Kidney epithelial cell (primary cell): ENCODE measurements around the gene U2AF2. TPM values are rescaled to one million over a fixed set of nuclear protein-coding genes. Genes with fewer than 3 reads are reported as not detected.

ENCODE experiments used
- DNase-seq: peaks from one replicate; pipeline ENCODE4 v3.0.0-alpha.2; 2010; ENCODE audit warnings: low read depth
- H3K27me3 ChIP-seq: 2 replicates; pipeline ENCODE4 v1.6.0; 2011; ENCODE audit warnings: low read length; ENCODE audit not compliant: control insufficient read depth, insufficient read depth
- H3K36me3 ChIP-seq: 2 replicates; pipeline ENCODE4 v1.5.1; 2011; ENCODE audit warnings: low read length; ENCODE audit not compliant: control insufficient read depth, insufficient read depth
- H3K4me3 ChIP-seq: 2 replicates; pipeline ENCODE4 v1.5.1; 2011; ENCODE audit warnings: low read depth, mild to moderate bottlenecking, control low read depth, low read length
- CTCF ChIP-seq: IDR thresholded peaks from 2 replicates; pipeline ENCODE4 v1.5.1; 2011; ENCODE audit warnings: mild to moderate bottlenecking, moderate library complexity, low read length, control low read depth, inconsistent platforms; ENCODE audit not compliant: insufficient read depth, poor library complexity, severe bottlenecking
- total RNA-seq: library from RNA; depleted of rRNA; stranded (reverse); fragments of >200 nt; gene quantifications from 2 replicates; pipeline ENCODE4 v1.2.3, GENCODE V29; 2015

The U2AF2 gene
- total RNA-seq, 1 donor from 2014 or later = 153 TPM

GRCh38 chr19:55655648-55656040 lies 809 bp downstream of the U2AF2 start:
- no peak for TF ChIP-seq CTCF
- no peak for DNase-seq
- H3K27me3 ChIP-seq = no peaks in the 10 kb centered on the region
- peaks cover 2% of the 10 kb centered on the region for H3K36me3 ChIP-seq
- peak overlapping the region; percentile 70 for H3K4me3 ChIP-seq

GRCh38 chr19:55656552-55656951 lies 1.7 kb downstream of the U2AF2 start:
- no peaks in the 10 kb centered on the region for H3K27me3 ChIP-seq
- H3K36me3 ChIP-seq = peaks cover 2% of the 10 kb centered on the region
- DNase-seq = no peak
- no peak for TF ChIP-seq CTCF
- peak overlapping the region; percentile 70 for H3K4me3 ChIP-seq

- no peak for DNase-seq
- Histone ChIP-seq H3K27me3 (no peaks in the 10 kb centered on the region), H3K36me3 (peaks cover 2% of the 10 kb centered on the region), H3K4me3 (peak overlapping the region; percentile 70)
- no peak for TF ChIP-seq CTCF
These were observed 2.3 kb downstream of the U2AF2 start for GRCh38 chr19:55656988-55657747.

GRCh38 chr19:55658846-55659459 lies 4.1 kb downstream of the U2AF2 start:
- Histone ChIP-seq H3K36me3 (peaks cover 8% of the 10 kb centered on the region), H3K4me3 (no peak overlapping the region), H3K27me3 (no peaks in the 10 kb centered on the region)
- no peak for DNase-seq
- no peak for TF ChIP-seq CTCF

- H3K4me3 ChIP-seq = no peak overlapping the region
- no peaks in the 10 kb centered on the region for H3K27me3 ChIP-seq
- no peak for TF ChIP-seq CTCF
- H3K36me3 ChIP-seq = peaks cover 8% of the 10 kb centered on the region
- DNase-seq = no peak
These were observed 5.0 kb downstream of the U2AF2 start for GRCh38 chr19:55659822-55660221.

- H3K4me3 ChIP-seq = no peak overlapping the region
- H3K27me3 ChIP-seq = no peaks in the 10 kb centered on the region
- no peak for TF ChIP-seq CTCF
- DNase-seq = no peak
- peaks cover 8% of the 10 kb centered on the region for H3K36me3 ChIP-seq
These were observed 5.6 kb downstream of the U2AF2 start for GRCh38 chr19:55660404-55660803.
